GM18508 (cell line): ENCODE data around the gene PIP4P1.

Experiments
- ATAC-seq: cut with Tn5 transposase; IDR thresholded peaks from one replicate; pipeline ENCODE4 v1.9.1; 2021; ENCODE audit warnings: moderate number of reproducible peaks; ENCODE audit not compliant: insufficient read depth, unreplicated experiment

PIP4P1 gene

DNA sequence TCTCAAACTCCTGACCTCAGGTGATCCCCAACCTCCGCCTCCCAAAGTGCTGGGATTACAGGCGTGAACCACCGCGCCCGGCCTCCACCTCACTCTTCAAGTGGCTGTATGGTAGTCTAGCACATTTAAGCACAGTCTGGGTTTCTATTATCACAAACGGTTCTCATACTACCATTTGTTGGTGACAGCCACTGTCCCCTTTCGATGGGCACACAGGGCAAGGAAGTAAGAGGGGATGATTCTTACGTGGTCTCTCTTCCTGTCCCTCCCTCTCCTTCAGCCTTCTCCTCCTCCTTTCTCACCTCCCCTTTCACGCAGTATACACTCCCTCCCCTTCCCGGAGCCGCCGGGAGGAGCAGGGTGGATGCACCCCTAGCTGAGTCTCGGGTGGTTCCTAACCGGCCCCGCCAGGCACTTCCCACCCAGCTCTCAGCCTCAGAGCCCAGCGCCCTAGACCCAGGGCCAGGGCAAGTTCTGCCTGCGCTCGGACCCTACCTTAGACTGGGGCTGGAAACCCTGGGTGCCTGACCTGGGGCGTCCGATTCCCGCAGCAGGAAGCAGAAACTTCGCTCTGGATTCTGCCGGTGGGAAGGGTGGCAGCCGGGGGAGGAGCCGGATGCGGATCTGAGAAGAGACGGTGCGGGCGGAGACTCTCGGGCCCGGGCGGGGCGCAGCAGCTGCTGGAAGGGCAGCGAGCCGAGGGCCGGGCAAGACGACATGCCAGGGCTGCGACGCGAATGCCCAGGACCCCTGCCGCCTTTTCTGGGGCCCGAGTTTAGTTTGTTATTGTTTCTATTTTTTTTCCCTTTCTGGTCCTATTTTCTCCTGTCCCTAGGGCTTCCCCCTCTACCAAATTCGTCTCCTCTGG, 48.1 kb downstream of the PIP4P1 start, which contains the start of gene TEP1:
TSS of gene TEP1 (minus strand) at position 626 of the 868 bp plus-strand sequence. CDS start 5,062 bp downstream, outside the sequence.
- no peak for ATAC-seq

- ATAC-seq = peak; percentile 75
These were observed 48.8 kb downstream of the PIP4P1 start for GRCh38 chr14:20412411-20412810.

DNA sequence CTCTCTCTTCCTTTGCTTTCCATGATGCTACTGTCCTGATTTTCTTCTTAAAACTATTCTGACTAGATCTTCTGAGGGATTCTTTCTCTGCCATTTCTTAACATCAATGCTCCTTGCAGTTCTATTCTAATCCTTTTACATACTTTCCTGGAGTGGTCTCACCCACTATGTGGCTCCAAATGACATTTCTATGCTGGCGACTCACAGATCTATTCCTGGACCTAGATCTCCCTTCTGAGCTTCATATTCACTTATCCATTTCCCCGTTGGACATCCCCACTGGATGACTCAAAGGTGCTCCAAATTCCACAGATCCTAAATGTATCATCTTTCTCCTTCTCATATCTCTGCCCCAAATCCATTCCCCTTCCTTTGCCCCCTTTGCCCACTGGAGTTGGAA, 52.0 kb downstream of the PIP4P1 start:
- ATAC-seq = no peak
